ENCODE data around the gene CD96.

CD96 gene, protein sequence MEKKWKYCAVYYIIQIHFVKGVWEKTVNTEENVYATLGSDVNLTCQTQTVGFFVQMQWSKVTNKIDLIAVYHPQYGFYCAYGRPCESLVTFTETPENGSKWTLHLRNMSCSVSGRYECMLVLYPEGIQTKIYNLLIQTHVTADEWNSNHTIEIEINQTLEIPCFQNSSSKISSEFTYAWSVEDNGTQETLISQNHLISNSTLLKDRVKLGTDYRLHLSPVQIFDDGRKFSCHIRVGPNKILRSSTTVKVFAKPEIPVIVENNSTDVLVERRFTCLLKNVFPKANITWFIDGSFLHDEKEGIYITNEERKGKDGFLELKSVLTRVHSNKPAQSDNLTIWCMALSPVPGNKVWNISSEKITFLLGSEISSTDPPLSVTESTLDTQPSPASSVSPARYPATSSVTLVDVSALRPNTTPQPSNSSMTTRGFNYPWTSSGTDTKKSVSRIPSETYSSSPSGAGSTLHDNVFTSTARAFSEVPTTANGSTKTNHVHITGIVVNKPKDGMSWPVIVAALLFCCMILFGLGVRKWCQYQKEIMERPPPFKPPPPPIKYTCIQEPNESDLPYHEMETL

DNA sequence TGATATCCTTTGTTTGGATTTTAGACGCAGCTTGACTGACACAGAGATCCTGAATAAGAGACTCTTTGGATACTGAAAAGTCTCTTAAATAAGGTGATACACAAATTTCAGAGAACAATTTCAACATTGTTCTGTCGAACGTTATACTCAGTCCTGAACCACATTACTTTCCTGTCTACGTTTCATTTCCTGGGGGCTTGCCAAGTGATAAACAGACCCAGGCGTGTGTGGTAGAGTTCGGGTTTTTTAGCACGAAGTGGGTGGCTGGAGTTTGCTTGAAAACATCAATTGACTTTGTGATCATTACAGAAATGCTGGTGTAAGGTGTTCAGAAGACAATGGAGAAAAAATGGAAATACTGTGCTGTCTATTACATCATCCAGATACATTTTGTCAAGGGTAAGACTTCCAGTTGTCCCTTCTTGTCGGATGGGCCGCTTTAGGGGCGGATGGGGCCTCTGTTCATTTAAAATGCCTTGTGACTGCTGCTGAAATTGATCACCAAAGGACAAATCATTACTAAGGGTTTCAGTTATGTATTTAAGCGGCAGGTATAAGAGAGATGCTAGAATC, at the start of gene CD96:
CD96 (plus strand) TSS at position 287 of the 573 bp plus-strand sequence; CDS start at position 339, 52 bp downstream.
- H3K4me3 ChIP-seq (replicated peaks in 1 of 2; ENCODE audit: low read depth in 2 of 2, low read length in 2 of 2) = no peak within 1 kb of the TSS
- TF ChIP-seq, protein P1, sequence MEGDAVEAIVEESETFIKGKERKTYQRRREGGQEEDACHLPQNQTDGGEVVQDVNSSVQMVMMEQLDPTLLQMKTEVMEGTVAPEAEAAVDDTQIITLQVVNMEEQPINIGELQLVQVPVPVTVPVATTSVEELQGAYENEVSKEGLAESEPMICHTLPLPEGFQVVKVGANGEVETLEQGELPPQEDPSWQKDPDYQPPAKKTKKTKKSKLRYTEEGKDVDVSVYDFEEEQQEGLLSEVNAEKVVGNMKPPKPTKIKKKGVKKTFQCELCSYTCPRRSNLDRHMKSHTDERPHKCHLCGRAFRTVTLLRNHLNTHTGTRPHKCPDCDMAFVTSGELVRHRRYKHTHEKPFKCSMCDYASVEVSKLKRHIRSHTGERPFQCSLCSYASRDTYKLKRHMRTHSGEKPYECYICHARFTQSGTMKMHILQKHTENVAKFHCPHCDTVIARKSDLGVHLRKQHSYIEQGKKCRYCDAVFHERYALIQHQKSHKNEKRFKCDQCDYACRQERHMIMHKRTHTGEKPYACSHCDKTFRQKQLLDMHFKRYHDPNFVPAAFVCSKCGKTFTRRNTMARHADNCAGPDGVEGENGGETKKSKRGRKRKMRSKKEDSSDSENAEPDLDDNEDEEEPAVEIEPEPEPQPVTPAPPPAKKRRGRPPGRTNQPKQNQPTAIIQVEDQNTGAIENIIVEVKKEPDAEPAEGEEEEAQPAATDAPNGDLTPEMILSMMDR (IDR thresholded peaks at IDR 0.05; ENCODE audit: low read depth, low read length) = no peak
- peak; percentile 38 to 61 for DNase-seq (ENCODE audit: low read depth in 2 of 2)

DNA sequence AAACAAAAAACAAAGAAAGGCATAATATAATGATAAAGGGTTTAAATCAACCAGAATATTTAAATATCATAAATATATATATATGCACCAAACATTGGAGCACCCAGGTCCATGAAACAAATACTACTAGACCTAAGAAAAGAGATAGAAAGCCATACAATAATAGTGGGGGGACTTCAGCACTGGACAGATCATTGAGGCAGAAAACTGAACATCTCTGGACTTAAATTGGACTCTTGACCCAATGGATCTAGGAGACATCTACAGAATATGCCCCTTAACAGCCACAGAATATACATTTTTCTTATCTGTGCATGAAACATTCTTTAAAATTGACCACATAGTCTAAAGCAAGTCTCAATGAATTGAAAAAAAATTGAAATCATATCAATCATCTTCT, 48.7 kb upstream of the CD96 start:
- DNase-seq (ENCODE audit: low read depth in 2 of 2) = no peak
- TF ChIP-seq, protein P1 (IDR thresholded peaks at IDR 0.05; ENCODE audit: low read depth, low read length) = no peak
- no peak overlapping the region for H3K4me3 ChIP-seq (replicated peaks in 1 of 2; ENCODE audit: low read depth in 2 of 2, low read length in 2 of 2)

DNA sequence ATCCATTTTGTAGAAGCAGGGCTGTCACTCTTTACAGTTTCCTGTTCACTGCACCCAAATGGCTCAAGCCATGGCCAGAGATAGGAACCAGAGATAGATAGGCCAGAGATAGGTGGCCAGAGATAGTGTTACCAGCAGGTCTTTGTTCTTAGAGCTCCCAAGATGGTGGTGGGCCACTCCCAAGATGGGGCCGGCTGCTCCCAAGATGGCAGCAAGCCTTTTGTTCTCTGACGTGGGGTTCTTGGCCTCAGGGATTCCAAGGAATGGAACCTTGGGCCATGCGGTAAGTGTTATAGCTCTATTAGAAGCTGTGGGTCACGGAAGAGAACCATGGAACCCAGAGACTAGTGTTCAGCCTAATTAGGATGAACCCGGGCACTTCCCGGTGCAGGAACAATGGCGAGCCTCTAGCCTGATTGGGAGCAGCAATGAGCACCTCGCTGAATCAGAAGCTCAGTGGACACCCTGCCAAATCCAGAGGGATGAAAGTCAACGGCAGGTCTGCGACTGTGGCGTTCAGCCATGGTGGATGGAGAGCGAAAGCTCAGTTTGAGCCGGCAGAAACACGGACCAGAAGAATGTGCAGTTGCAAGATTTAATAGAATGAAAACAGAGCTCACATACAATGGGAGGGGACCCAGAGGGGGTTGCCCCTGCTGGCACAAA, 45.0 kb upstream of the CD96 start:
- H3K4me3 ChIP-seq (replicated peaks in 1 of 2; ENCODE audit: low read depth in 2 of 2, low read length in 2 of 2) = no peak overlapping the region
- TF ChIP-seq, protein P1 (IDR thresholded peaks at IDR 0.05; ENCODE audit: low read depth, low read length) = no peak
- DNase-seq (ENCODE audit: low read depth in 2 of 2) = no peak

DNA sequence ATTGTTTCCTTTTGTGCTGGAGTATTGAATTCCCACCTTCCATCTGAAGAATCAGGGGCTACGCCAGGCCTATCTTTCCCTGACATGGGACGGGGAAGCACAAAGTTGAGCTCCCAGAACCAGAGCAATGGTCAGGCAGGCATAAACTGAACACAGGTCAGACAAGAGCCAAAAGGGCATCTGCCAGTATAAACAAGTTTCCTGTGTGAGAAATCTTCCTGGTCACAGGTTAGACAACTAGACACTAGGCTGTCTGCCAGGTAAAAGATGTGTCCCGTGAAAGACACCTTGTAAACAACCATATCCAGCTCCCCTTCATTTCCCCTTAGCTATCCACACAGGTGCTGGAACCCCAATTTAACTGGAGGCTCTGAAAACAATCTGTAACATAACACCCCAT, 44.0 kb upstream of the CD96 start:
- H3K4me3 ChIP-seq (replicated peaks in 1 of 2; ENCODE audit: low read depth in 2 of 2, low read length in 2 of 2) = no peak overlapping the region
- no peak for DNase-seq (ENCODE audit: low read depth in 2 of 2)
- TF ChIP-seq, protein P1 (IDR thresholded peaks at IDR 0.05; ENCODE audit: low read depth, low read length) = no peak

DNA sequence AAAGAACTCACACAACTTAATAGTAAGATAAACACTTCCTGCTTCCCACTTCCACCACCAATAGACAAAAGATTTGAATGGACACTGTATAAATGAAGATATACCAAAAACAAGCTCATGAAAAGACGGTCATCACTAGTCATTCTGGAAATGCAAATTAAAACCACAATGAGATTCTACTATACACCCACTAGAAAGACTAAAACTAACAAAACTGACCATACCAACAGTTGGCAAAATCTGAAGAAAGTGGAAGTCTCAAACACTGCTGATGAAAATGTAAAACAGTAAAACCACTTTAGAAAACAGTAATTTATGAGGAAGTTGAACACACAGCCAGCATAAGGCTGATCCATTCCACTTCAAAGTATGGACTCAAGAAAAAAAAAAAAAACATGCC, 35.6 kb upstream of the CD96 start:
- TF ChIP-seq, protein P1 (IDR thresholded peaks at IDR 0.05; ENCODE audit: low read depth, low read length) = no peak
- no peak overlapping the region for H3K4me3 ChIP-seq (replicated peaks in 1 of 2; ENCODE audit: low read depth in 2 of 2, low read length in 2 of 2)
- no peak for DNase-seq (ENCODE audit: low read depth in 2 of 2)

DNA sequence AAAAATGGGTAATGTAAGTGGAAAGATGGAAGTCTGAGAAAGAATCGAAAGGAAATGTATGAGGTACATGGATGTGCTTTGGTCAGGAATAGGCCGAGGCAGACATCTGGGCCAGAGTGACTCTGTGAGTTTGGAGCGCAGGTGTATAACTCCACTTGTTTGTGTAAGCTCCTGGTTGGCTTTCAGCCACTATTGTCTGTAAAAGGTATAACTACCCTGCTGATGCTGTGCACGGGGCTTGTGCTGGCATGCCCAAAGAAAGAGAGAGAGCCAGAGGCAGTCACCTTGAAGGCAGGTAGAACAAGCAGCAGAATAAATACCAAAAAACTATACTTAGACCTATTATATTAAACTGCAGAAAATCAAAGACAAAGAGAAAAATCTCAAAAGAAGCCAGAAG, 32.7 kb upstream of the CD96 start:
- H3K4me3 ChIP-seq (replicated peaks in 1 of 2; ENCODE audit: low read depth in 2 of 2, low read length in 2 of 2) = no peak overlapping the region
- no peak for DNase-seq (ENCODE audit: low read depth in 2 of 2)
- TF ChIP-seq, protein P1 (IDR thresholded peaks at IDR 0.05; ENCODE audit: low read depth, low read length) = no peak
